Liver (tissue), 3 donors: ENCODE measurements around the gene ATR.

Source experiments
- EGR1 ChIP-seq, 2 donors: IDR thresholded peaks; 2 replicates each; pipeline ENCODE4 v1.6.1; 2016 to 2018; ENCODE audit warnings: antibody characterized with exemption in 2 of 2, low read depth in 2 of 2
- GABPA ChIP-seq, 2 donors: IDR thresholded peaks in 1 of 2; conservative IDR thresholded peaks in 1 of 2; 2 replicates each; pipeline ENCODE4 v1.6.1; 2016; ENCODE audit warnings: antibody characterized with exemption in 2 of 2, mild to moderate bottlenecking in 1 of 2, moderate library complexity in 1 of 2
- HNF4A ChIP-seq, 2 donors: conservative IDR thresholded peaks; 2 replicates each; pipeline ENCODE4 v1.6.1; 2016; ENCODE audit warnings: antibody characterized with exemption in 2 of 2, mild to moderate bottlenecking in 2 of 2
- JUND ChIP-seq, 2 donors: IDR thresholded peaks; 2 replicates each; pipeline ENCODE4 v1.6.1; 2016; ENCODE audit warnings: antibody characterized with exemption in 2 of 2
- RAD21 ChIP-seq, 2 donors: IDR thresholded peaks; 2 replicates each; pipeline ENCODE4 v1.6.1; 2016; ENCODE audit warnings: antibody characterized with exemption in 2 of 2, mild to moderate bottlenecking in 2 of 2
- RXRA ChIP-seq, 2 donors: IDR thresholded peaks; 2 replicates each; pipeline ENCODE4 v1.6.1; 2017 to 2018; ENCODE audit warnings: antibody characterized with exemption in 2 of 2, mild to moderate bottlenecking in 1 of 2
- SP1 ChIP-seq: IDR thresholded peaks from 2 replicates; pipeline ENCODE4 v1.6.1; 2018; ENCODE audit warnings: antibody characterized with exemption, mild to moderate bottlenecking
- TAF1 ChIP-seq: conservative IDR thresholded peaks from 2 replicates; pipeline ENCODE4 v1.6.1; 2016; ENCODE audit warnings: antibody characterized with exemption, mild to moderate bottlenecking
- YY1 ChIP-seq: IDR thresholded peaks from 2 replicates; pipeline ENCODE4 v1.6.1; 2016; ENCODE audit warnings: antibody characterized with exemption, mild to moderate bottlenecking
- TF ChIP-seq, protein P1 (sequence below): fragments of 150-350 bp; IDR thresholded peaks from 2 replicates; pipeline ENCODE4 v1.5.1; 2017; ENCODE audit warnings: improper control_type of control experiment, low read depth, low read length; ENCODE audit not compliant: missing input control
- TF ChIP-seq, protein P2 (sequence below): IDR thresholded peaks from 2 replicates; pipeline ENCODE4 v1.6.1; 2016; ENCODE audit warnings: antibody characterized with exemption, mild to moderate bottlenecking
- TF ChIP-seq, protein P3 (sequence below): IDR thresholded peaks from 2 replicates; pipeline ENCODE4 v1.6.1; 2016; ENCODE audit warnings: antibody characterized with exemption
- TF ChIP-seq, protein P4 (sequence below): IDR thresholded peaks from 2 replicates; pipeline ENCODE4 v1.6.1; 2016; ENCODE audit warnings: antibody characterized with exemption
- TF ChIP-seq, protein P5 (sequence below): IDR thresholded peaks from 2 replicates; pipeline ENCODE4 v1.6.1; 2016; ENCODE audit warnings: antibody characterized with exemption
- donor health status: healthy.
- donor health status: healthy.

DNA sequence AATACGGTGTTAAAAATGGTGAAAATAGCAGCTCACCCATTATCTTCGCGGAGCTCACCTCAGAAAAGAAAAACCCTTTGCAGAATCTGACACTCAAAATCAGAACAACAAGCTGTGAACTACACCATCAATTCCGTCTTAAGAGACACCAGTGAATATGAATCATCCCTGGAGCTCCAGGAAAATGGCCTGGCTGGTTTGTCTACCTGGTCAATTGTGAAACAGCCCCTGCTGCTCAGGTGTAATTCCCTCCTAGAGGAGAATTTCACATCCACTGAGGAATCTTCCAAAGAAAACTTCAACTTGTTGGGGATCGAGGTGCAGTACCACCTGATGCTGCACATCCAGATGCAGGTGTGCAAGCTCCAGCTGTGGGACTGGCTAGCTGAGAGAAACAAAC, 127.7 kb downstream of the ATR start:
- TF ChIP-seq TAF1 (no peak), SP1 (no peak), RAD21 (IDR thresholded peaks at IDR 0.05) (no peak), HNF4A (conservative IDR thresholded peaks at IDR 0.05) (no peak), JUND (IDR thresholded peaks at IDR 0.05) (no peak), EGR1 (IDR thresholded peaks at IDR 0.05; ENCODE audit: low read depth in 2 of 2) (no peak), RXRA (IDR thresholded peaks at IDR 0.05) (no peak), YY1 (no peak), GABPA (IDR thresholded peaks at IDR 0.05 in 1 of 2, conservative IDR thresholded peaks at IDR 0.05 in 1 of 2) (no peak)
- TF ChIP-seq, protein P1, sequence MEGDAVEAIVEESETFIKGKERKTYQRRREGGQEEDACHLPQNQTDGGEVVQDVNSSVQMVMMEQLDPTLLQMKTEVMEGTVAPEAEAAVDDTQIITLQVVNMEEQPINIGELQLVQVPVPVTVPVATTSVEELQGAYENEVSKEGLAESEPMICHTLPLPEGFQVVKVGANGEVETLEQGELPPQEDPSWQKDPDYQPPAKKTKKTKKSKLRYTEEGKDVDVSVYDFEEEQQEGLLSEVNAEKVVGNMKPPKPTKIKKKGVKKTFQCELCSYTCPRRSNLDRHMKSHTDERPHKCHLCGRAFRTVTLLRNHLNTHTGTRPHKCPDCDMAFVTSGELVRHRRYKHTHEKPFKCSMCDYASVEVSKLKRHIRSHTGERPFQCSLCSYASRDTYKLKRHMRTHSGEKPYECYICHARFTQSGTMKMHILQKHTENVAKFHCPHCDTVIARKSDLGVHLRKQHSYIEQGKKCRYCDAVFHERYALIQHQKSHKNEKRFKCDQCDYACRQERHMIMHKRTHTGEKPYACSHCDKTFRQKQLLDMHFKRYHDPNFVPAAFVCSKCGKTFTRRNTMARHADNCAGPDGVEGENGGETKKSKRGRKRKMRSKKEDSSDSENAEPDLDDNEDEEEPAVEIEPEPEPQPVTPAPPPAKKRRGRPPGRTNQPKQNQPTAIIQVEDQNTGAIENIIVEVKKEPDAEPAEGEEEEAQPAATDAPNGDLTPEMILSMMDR = no peak
- TF ChIP-seq, protein P2, sequence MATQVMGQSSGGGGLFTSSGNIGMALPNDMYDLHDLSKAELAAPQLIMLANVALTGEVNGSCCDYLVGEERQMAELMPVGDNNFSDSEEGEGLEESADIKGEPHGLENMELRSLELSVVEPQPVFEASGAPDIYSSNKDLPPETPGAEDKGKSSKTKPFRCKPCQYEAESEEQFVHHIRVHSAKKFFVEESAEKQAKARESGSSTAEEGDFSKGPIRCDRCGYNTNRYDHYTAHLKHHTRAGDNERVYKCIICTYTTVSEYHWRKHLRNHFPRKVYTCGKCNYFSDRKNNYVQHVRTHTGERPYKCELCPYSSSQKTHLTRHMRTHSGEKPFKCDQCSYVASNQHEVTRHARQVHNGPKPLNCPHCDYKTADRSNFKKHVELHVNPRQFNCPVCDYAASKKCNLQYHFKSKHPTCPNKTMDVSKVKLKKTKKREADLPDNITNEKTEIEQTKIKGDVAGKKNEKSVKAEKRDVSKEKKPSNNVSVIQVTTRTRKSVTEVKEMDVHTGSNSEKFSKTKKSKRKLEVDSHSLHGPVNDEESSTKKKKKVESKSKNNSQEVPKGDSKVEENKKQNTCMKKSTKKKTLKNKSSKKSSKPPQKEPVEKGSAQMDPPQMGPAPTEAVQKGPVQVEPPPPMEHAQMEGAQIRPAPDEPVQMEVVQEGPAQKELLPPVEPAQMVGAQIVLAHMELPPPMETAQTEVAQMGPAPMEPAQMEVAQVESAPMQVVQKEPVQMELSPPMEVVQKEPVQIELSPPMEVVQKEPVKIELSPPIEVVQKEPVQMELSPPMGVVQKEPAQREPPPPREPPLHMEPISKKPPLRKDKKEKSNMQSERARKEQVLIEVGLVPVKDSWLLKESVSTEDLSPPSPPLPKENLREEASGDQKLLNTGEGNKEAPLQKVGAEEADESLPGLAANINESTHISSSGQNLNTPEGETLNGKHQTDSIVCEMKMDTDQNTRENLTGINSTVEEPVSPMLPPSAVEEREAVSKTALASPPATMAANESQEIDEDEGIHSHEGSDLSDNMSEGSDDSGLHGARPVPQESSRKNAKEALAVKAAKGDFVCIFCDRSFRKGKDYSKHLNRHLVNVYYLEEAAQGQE = no peak
- TF ChIP-seq, protein P3, sequence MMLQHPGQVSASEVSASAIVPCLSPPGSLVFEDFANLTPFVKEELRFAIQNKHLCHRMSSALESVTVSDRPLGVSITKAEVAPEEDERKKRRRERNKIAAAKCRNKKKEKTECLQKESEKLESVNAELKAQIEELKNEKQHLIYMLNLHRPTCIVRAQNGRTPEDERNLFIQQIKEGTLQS = no peak
- TF ChIP-seq, protein P4, sequence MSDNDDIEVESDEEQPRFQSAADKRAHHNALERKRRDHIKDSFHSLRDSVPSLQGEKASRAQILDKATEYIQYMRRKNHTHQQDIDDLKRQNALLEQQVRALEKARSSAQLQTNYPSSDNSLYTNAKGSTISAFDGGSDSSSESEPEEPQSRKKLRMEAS = no peak
- TF ChIP-seq, protein P5, sequence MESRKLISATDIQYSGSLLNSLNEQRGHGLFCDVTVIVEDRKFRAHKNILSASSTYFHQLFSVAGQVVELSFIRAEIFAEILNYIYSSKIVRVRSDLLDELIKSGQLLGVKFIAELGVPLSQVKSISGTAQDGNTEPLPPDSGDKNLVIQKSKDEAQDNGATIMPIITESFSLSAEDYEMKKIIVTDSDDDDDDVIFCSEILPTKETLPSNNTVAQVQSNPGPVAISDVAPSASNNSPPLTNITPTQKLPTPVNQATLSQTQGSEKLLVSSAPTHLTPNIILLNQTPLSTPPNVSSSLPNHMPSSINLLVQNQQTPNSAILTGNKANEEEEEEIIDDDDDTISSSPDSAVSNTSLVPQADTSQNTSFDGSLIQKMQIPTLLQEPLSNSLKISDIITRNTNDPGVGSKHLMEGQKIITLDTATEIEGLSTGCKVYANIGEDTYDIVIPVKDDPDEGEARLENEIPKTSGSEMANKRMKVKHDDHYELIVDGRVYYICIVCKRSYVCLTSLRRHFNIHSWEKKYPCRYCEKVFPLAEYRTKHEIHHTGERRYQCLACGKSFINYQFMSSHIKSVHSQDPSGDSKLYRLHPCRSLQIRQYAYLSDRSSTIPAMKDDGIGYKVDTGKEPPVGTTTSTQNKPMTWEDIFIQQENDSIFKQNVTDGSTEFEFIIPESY = no peak
